Amniotic stem cell (primary cell): ENCODE data around the gene NXPH4.
A peak's percentile ranks its signal among the peaks of the same experiment; 100 is the strongest.

Experiments used
- DNase-seq: peaks from one replicate; lab custom pipeline; 2025; lab: John Stamatoyannopoulos, UW

The NXPH4 gene

DNA sequence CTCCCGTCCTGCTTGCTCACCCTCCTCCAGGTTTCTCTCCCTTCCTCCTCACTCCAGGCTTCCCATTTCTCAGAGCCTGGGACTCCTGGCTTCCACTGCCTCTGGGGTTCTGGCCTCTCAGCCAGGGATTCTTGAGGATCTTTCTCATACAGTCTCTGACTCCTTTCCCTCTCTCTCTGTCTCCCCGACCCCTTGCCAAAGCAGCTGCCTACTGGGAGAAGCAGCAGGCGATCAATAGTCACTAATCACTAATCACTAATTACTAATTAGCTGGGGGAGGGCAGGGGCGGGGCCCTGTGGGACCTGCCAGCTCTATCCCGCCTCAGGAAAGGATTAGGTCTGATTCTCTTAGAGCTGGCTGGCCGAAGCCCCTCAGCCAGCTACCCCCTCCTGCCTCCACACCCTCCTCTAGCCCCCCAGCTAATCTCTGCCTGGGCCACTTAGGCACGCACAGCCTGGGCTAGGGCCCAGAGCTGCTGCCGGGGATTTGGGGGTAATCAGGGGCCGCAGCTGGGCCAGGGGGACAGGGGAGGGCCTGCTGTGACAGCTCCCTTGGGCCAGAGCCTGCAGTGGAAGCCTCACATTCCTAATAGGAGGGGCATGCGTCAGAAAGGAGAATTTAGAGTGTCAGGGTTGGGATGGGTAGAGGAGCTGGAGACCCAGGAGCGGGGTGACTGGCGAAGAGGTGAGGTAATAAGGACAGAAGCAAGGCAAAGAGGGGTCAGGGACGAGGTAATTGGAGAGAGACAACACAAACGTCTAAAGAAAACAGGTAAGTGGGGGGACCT, 2.8 kb downstream of the NXPH4 start:
- no peak for DNase-seq

- no peak for DNase-seq
Observed at GRCh38 chr12:57219993-57220754, 3.6 kb downstream of the NXPH4 start.

DNA sequence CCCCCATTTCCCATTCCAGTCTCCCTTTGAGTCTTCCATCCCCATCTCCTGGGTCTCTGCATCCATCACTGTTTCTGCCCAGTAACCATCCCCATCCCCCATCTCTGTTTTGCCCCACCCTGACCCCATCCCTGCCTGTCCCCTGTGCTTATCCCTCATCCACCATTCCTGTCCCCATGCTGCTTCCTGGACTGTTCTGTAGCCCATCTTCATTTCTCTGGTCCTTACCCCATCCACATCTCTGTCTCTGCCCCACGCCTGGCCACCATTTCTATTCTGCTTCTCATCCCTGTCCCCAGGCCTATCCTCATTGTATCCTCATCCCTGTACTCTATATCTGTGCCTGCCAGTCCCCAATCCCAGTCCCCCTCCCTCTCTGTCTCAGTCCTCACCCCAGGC, 4.2 kb downstream of the NXPH4 start:
- no peak for DNase-seq

DNA sequence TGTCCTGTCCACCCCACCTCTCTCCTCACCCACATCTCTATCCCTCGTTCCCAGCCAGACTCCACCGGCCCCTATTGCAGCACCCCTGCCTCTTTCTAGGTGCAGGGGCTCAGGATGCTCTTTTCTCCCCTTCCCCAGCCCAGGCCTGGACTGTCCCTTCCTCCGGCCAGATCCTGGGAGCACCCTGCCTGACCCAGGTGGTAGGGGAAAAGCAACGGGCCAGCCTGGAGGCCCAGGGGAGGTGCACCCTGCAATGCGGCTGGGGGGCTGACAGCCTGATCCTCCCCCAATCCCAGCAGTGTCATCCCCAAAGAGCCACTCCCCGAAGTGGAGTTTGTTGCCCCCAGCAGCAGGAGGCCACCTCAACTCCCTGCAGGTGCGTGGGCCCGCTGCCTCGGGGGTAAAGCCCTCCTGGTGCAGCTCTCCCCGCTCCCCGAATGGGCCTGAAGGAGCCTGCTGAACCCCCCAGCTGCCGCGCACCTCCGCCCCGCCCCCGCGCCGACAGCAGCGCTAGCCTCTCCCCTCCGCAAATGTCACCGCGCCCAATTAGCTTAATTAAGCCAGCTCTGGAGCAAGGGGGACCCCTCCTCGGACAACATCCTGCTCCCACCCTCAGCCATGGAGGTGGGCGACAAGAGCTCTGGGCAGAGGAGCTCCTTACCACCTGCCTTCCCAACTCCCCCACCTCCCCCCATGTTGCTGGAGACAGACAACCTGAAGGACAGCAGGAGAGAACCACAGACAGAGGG, 4.7 kb downstream of the NXPH4 start:
- no peak for DNase-seq

GRCh38 chr12:57222286-57223190, 5.9 kb downstream of the NXPH4 start:
- DNase-seq, result no peak

GRCh38 chr12:57223191-57224165, 6.9 kb downstream of the NXPH4 start:
- DNase-seq, result no peak

DNA sequence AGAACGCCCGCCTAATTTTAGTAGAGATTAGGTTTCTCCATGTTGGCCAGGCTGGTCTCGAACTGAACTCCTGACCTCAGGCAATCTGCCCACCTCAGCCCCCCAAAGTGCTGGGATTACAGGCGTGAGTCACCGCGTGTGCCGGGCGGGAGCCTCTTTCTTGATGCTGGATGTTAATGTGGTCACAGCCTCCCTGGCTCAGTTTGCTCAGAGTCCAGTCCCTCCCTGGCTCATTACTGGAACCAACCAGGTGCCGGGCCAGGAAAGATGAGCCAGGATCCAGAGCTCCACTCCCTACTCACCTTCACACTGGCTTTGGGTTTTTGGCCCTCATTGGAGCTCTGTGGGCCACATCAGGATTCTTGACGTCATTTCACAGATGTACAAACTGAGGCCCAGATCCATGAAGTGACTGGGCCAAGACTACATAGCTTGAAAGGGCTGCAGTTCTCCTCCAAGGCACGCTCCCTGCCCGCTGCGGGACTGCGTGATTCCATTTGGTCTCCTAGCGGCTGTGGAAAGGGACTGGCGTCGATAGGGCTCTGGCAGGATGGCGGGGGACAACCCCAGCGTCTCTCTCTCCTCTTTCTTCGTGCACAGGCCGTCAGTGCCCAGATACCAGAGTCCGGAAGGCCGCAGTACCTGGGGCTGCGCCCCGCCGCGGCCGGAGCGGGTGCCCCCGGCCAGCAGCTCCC, 7.8 kb downstream of the NXPH4 start:
- no peak for DNase-seq

GRCh38 chr12:57224973-57225679, 8.5 kb downstream of the NXPH4 start:
- no peak for DNase-seq

- DNase-seq, result no peak
Observed at GRCh38 chr12:57225680-57226210, 9.2 kb downstream of the NXPH4 start.

DNA sequence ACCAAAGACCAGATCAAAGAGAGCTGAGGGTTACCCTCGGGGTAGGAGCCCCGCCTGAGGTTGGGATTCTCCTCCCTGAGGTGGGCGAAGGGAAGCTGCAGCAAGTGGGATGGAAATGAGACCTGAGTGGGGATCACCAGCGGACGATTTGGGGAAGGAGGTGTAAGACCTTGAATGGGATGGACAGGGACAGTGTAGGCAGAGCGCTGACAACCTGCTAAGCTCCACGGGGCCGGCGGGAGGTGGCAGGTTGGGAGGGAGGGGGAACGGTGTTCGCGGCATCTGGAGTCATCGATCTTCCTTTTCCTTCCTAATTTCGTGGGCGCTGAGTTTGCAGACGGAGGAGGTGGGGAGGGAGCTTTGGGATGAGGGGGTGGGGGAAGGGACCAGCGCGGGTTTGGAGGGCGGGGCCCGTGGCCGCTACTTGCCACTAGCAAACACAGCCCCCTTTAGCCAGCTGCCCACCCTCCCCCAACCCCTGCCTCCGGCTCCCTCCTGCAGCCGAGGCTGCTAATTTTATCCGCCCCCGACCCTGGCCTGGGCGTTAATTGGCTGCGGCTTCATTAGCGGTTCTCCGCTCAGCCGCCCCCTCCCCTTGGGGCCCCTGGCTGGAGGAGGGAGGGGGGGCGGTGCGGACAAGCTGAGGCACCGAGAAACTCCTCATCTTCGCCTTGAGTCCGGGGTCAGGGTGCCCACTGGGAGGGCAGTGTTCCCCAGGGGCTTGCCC, 10.2 kb downstream of the NXPH4 start:
- DNase-seq, result no peak

DNA sequence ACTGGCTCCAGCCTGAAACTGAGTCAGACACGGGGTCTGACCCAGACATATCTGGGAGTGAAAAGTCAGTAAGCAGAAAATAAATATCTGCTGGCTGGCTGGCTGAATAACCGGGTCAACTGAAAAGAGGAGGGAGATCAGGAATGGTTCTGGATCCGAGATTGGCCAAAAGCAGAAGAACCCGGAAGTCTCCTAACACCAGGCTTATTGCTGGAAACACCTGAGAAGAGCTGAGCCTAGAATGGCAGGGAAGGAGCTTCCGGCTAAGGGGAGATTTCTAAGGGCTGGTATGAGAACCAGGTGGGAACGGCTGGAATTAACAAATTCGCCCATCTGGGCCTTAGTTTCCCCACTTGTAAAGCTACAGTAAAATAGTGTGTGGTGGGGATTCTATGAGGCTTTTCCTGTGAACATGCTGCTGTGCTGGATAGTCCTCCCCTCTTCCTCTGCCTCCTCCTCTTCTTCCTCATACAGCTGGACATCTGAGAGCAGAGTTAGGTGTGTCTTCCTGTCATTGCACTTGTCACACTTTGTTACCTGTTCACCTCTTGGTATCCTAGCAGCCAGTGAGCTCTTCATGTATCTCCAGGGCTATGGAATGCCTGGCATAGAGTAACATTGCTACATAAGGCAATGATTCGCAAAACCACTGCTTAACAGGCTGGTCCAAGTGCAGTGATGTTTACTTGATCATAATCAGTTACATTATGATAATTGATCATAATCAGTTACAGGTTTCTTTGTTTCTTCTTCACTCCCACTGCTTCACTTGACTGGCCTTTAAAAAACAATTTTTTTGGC, 10.9 kb downstream of the NXPH4 start:
- no peak for DNase-seq

- DNase-seq, result no peak
Observed at GRCh38 chr12:57229046-57229633, 12.5 kb downstream of the NXPH4 start.

DNA sequence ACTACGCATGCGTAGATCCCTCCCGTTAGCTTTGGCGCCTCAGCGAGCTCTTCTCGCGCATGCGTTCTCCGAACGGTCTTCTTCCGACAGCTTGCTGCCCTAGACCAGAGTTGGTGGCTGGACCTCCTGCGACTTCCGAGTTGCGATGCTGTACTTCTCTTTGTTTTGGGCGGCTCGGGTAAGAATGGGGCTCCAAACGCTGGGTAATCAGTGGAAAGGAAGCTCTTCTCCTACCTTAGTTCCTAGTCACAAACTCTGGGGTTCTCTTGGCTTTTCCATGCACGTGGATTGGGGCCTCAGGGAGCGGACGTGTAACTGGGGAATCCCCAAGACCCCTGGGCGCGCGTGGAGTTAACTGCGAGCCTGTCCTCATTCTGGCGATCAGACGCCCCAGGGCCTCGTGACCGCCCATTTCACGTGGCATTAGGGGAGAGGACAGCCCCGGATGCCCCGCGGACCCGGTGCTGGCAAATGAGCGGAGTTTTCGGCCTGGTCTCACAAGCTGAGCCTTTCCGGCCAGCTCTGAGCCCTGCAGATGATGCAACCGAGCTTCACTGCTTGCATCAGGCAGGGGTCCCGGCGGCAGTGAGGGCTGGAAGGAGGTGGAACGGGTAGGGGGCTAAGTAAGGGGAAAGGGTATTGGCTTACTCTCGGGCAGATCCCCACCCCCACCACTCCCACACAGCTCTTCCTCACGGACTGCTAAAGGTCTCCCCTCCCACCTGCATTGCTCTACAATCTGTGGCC, 13.2 kb downstream of the NXPH4 start, which contains the start of gene SHMT2:
TSS of gene SHMT2 (plus strand) at position 78 of the 747 bp plus-strand sequence. CDS start at position 146, 68 bp downstream.
- DNase-seq, result peak; percentile 89

DNA sequence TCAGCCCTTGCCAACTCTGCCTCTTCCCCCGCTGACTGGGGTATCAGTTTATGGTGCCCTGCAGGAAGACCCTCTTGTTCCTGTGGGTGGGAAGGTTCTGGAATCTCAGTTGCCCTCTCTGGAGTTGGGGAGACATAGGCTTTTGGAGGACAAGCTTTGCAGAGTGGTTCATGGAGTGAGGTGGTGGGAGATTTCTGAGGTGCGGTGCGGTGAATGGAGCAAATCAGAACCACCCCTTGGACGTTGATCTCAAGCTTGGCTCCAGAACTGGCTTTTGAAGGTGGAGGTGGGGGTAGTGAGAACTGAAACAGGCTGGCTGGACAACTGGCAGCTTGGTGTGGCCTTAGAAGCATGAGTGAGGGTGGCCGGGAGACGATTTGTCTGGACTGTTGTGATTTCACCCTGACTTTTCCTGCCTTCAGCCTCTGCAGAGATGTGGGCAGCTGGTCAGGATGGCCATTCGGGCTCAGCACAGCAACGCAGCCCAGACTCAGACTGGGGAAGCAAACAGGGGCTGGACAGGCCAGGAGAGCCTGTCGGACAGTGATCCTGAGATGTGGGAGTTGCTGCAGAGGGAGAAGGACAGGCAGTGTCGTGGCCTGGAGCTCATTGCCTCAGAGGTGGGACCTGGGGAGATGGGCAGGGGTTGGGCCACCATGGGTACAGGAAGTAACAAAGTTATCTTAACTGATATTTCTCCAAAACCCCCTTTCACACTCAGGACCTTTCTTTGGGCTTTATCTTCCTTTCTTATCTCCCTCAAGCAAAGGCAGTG, 14.0 kb downstream of the NXPH4 start:
- no peak for DNase-seq

- no peak for DNase-seq
Observed at GRCh38 chr12:57231276-57232021, 14.9 kb downstream of the NXPH4 start.
